Activated CD4-positive, alpha-beta T cell treated with anti-CD3 and anti-CD28 coated beads, Interleukin-2, Interleukin-6, amounts not matched to agents 100 ng/mL and 50 ng/mL, durations not matched to agents 16 hours and 8 hours (primary cell): ENCODE results near the gene FSD1L.
"Not testable (repeated sequence)": the region's sequence is repeated elsewhere in the genome, so short reads cannot be mapped to it uniquely, and the experiment has no call there.

Experiments used
- DNase-seq: peaks from one replicate; pipeline ENCODE4 v3.0.0-alpha.2; 2020

Gene FSD1L

GRCh38 chr9:105579952-105580351 is 132.1 kb downstream of the FSD1L start:
- not testable (repeated sequence) for DNase-seq

- DNase-seq: not testable (repeated sequence)
These were observed 133.7 kb downstream of the FSD1L start for GRCh38 chr9:105581550-105581949.

GRCh38 chr9:105593145-105593544 is 145.3 kb downstream of the FSD1L start:
- no peak for DNase-seq
